Glutamatergic neuron (in vitro differentiated cells): ENCODE data around the gene DHX34. TPM values are rescaled to one million over a fixed set of nuclear protein-coding genes. Genes with fewer than 3 reads are reported as not detected.
"Not testable (repeated sequence)": the region's sequence is repeated elsewhere in the genome, so short reads cannot be mapped to it uniquely, and the experiment has no call there.

ENCODE experiments used
- DNase-seq: peaks from one replicate; pipeline ENCODE4 v3.0.0; 2022
- H3K27ac Mint-ChIP-seq: one replicate; pipeline ENCODE4 v1.8.0; 2020; ENCODE audit warnings: mild to moderate bottlenecking, mixed read lengths, inconsistent platforms; ENCODE audit not compliant: unreplicated experiment
- H3K27me3 Mint-ChIP-seq: one replicate; pipeline ENCODE4 v1.8.0; 2020; ENCODE audit warnings: mild to moderate bottlenecking, moderate library complexity, mixed read lengths, inconsistent platforms; ENCODE audit not compliant: unreplicated experiment
- H3K36me3 Mint-ChIP-seq: one replicate; pipeline ENCODE4 v1.8.0; 2020; ENCODE audit warnings: mild to moderate bottlenecking, mixed read lengths, inconsistent platforms; ENCODE audit not compliant: unreplicated experiment
- H3K4me1 Mint-ChIP-seq: one replicate; pipeline ENCODE4 v1.8.0; 2020; ENCODE audit warnings: mild to moderate bottlenecking, low read depth, mixed read lengths, inconsistent platforms; ENCODE audit not compliant: unreplicated experiment
- H3K4me3 Mint-ChIP-seq: one replicate; pipeline ENCODE4 v1.8.0; 2020; ENCODE audit warnings: mild to moderate bottlenecking, mixed read lengths, inconsistent platforms; ENCODE audit not compliant: unreplicated experiment
- H3K9me3 Mint-ChIP-seq: one replicate; pipeline ENCODE4 v1.8.0; 2020; ENCODE audit warnings: mild to moderate bottlenecking, moderate library complexity, mixed read lengths, inconsistent platforms; ENCODE audit not compliant: unreplicated experiment
- total RNA-seq: library from RNA; stranded (reverse); fragmentation: NEBNext Ultra II Directional; extraction: Animal tissue kit (Norgen Biotek cat#: 25700); gene quantifications from one replicate; pipeline ENCODE4 v1.2.1, GENCODE V29; 2021; ENCODE audit not compliant: unreplicated experiment
- TF ChIP-seq, protein P1 (sequence below): fragments of 200-600 bp; sonication (generic); IDR thresholded peaks from one replicate; pipeline ENCODE4 v1.5.0; 2021; ENCODE audit not compliant: partially characterized antibody, unreplicated experiment

The DHX34 gene
- total RNA-seq, 1 donor from 2014 or later: 119 TPM

DNA sequence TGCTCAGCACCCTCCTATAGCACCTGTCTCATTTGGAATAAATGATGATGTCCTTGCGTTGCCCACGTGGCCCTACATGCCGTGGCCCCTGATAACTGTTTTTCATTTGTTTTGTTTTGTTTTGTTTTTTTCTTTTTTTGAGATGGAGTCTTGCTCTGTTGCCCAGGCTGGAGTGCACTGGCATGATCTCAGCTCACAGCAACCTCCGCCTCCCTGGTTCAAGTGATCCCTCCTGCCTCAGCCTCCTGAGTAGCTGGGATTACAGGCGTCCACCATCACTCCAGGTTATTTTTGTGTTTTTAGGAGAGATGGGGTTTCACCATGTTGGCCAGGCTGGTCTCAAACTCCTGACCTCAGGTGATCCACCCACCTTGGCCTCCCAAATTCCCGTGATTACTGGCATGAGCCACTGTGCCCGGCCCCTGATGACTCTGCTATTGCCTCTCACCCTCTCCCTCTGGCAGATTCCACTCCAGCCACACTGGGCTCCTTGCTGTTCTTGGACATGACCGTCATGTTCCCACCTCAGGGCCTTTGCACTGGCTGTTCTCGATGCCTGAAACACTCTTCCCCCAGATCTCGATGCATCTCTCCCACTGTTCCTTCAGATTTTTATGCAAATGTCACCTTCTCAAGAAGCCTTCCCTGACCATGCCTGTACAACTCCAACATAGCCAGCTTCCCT lies 9.8 kb upstream of the DHX34 start:
- H3K4me3 Mint-ChIP-seq: no peak overlapping the region
- DNase-seq: no peak
- H3K4me1 Mint-ChIP-seq: no peaks in the 10 kb centered on the region
- H3K9me3 Mint-ChIP-seq: peaks cover 3% of the 10 kb centered on the region
- no peaks in the 10 kb centered on the region for H3K36me3 Mint-ChIP-seq
- peaks cover 4% of the 10 kb centered on the region for H3K27me3 Mint-ChIP-seq
- TF ChIP-seq, protein P1, sequence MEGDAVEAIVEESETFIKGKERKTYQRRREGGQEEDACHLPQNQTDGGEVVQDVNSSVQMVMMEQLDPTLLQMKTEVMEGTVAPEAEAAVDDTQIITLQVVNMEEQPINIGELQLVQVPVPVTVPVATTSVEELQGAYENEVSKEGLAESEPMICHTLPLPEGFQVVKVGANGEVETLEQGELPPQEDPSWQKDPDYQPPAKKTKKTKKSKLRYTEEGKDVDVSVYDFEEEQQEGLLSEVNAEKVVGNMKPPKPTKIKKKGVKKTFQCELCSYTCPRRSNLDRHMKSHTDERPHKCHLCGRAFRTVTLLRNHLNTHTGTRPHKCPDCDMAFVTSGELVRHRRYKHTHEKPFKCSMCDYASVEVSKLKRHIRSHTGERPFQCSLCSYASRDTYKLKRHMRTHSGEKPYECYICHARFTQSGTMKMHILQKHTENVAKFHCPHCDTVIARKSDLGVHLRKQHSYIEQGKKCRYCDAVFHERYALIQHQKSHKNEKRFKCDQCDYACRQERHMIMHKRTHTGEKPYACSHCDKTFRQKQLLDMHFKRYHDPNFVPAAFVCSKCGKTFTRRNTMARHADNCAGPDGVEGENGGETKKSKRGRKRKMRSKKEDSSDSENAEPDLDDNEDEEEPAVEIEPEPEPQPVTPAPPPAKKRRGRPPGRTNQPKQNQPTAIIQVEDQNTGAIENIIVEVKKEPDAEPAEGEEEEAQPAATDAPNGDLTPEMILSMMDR: no peak
- no peak overlapping the region for H3K27ac Mint-ChIP-seq

DNA sequence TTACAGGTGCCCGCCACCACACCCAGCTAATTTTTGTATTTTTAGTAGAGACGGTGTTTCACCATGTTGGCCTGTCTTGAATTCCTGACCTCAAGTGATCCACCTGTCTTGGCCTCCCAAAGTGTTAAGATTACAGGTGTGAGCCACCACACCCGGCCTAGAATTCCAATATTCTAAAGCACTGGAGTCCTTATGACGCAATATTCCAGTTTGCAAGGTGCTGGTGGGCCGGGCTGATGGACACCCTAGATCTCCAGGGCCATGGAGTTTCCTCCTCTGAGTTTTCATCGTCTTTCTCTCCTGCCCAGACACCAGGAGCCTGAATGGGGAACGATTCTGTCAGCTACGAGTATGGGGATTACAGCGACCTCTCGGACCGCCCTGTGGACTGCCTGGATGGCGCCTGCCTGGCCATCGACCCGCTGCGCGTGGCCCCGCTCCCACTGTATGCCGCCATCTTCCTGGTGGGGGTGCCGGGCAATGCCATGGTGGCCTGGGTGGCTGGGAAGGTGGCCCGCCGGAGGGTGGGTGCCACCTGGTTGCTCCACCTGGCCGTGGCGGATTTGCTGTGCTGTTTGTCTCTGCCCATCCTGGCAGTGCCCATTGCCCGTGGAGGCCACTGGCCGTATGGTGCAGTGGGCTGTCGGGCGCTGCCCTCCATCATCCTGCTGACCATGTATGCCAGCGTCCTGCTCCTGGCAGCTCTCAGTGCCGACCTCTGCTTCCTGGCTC lies 8.5 kb upstream of the DHX34 start:
- no peak overlapping the region for H3K4me3 Mint-ChIP-seq
- no peak for DNase-seq
- no peaks in the 10 kb centered on the region for H3K4me1 Mint-ChIP-seq
- H3K9me3 Mint-ChIP-seq: peaks cover 3% of the 10 kb centered on the region
- no peak overlapping the region for H3K27ac Mint-ChIP-seq
- H3K27me3 Mint-ChIP-seq: peaks cover 4% of the 10 kb centered on the region
- TF ChIP-seq, protein P1: no peak
- no peaks in the 10 kb centered on the region for H3K36me3 Mint-ChIP-seq

DNA sequence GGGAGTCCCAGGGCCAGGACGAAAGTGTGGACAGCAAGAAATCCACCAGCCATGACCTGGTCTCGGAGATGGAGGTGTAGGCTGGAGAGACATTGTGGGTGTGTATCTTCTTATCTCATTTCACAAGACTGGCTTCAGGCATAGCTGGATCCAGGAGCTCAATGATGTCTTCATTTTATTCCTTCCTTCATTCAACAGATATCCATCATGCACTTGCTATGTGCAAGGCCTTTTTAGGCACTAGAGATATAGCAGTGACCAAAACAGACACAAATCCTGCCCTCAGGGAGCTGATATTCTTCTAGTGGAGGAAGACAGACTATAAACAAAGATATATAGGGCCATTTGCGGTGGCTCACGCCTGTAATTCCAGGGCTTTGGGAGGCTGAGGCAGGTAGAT lies 7.4 kb upstream of the DHX34 start:
- DNase-seq: no peak
- TF ChIP-seq, protein P1: no peak
- peaks cover 4% of the 10 kb centered on the region for H3K27me3 Mint-ChIP-seq
- no peak overlapping the region for H3K27ac Mint-ChIP-seq
- peaks cover 3% of the 10 kb centered on the region for H3K9me3 Mint-ChIP-seq
- H3K36me3 Mint-ChIP-seq: no peaks in the 10 kb centered on the region
- no peak overlapping the region for H3K4me3 Mint-ChIP-seq
- H3K4me1 Mint-ChIP-seq: no peaks in the 10 kb centered on the region

DNA sequence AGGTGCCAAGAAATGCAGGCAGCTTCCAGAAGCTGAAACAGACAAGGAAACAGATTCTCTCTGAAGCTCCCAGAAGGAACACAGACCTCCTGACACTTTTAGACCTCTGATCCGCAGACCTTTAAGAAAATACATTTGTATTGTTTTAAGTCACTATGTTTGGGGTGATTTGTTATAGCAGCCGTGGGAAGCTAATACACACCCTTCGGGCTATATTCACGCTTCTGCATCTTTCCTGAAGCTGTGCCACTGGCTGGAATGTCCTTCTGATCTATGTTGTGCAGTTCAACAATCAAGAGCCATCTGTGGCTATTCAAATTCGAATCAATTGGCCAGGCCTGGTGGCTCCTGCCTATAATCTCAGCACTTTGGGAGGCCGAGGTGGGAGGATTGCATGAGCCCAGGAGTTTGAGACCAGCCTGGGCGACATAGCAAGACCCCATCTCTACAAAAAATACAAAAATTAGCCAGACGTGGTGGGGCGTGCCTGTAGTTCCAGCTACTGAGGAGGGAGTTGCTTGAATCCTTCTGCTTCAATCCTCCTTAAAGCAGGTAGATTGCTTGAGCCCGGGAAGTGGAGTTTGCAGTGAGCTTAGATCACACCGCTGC lies 5.8 kb upstream of the DHX34 start:
- no peaks in the 10 kb centered on the region for H3K4me1 Mint-ChIP-seq
- H3K27me3 Mint-ChIP-seq: peaks cover 4% of the 10 kb centered on the region
- TF ChIP-seq, protein P1: no peak
- H3K36me3 Mint-ChIP-seq: no peaks in the 10 kb centered on the region
- peaks cover 3% of the 10 kb centered on the region for H3K9me3 Mint-ChIP-seq
- H3K27ac Mint-ChIP-seq: no peak overlapping the region
- H3K4me3 Mint-ChIP-seq: no peak overlapping the region
- DNase-seq: no peak

DNA sequence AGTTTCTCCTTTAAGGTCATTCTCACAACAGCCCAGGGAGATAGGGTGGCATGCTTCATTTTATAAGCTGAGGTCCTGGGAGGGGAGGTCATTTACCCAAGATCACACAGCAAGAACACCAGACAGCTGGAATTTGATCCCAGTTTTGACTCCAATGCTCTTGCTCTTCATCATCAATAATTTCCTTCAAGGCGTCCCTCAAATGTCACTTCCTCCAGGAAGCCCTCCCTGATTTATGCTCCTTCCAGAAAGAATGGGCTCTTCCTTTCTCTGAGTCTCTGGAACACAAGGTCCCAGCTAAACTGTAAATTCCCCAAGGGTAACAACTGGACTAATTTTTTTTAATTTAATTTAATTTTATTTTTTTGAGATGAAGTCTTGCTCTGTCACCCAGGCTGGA lies 4.7 kb upstream of the DHX34 start:
- Mint-ChIP-seq H3K27ac (no peak overlapping the region), H3K9me3 (peaks cover 8% of the 10 kb centered on the region), H3K4me3 (no peak overlapping the region), H3K27me3 (peaks cover 4% of the 10 kb centered on the region), H3K36me3 (no peaks in the 10 kb centered on the region), H3K4me1 (peaks cover under 1% of the 10 kb centered on the region)
- DNase-seq: no peak
- TF ChIP-seq, protein P1: no peak

DNA sequence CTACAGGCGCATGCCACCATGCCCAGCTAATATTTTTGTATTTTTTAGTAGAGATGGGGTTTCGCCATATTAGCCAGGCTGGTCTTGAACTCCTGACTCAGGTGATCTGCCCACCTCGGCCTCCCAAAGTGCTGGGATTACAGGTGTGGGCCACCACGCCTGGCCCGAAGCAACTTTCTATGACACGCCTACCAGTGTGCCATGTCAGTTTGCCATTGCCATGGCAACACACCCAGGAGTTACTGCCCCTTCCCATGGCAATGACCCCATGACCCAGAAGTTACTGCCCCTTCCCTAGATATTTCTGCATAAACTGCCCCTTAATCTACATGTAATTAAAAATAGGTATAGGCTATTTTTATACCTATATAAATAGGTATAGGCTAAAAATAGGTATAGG lies 3.1 kb upstream of the DHX34 start:
- H3K36me3 Mint-ChIP-seq, H3K4me3 Mint-ChIP-seq, H3K27me3 Mint-ChIP-seq, DNase-seq, H3K9me3 Mint-ChIP-seq, H3K27ac Mint-ChIP-seq, H3K4me1 Mint-ChIP-seq: not testable (repeated sequence)
